ES-I3 (cell line): ENCODE results near the gene ABHD10.

Experiments
- H3K36me3 ChIP-seq: 2 replicates; pipeline ENCODE4 v1.6.1; 2013; ENCODE audit warnings: mild to moderate bottlenecking, low read length, control low read depth, moderate library complexity; ENCODE audit not compliant: insufficient read depth
- H3K4me1 ChIP-seq: 2 replicates; pipeline ENCODE4 v1.6.1; 2013; ENCODE audit warnings: mild to moderate bottlenecking, control low read depth, low read length; ENCODE audit not compliant: insufficient read depth
- H3K9ac ChIP-seq: 2 replicates; pipeline ENCODE4 v1.6.1; 2013; ENCODE audit warnings: low read depth, mild to moderate bottlenecking, low read length, moderate library complexity
- H3K9me3 ChIP-seq: 2 replicates; pipeline ENCODE4 v1.6.1; 2013; ENCODE audit warnings: mild to moderate bottlenecking, low read length, moderate library complexity; ENCODE audit not compliant: control insufficient read depth, insufficient read depth

Gene ABHD10

GRCh38 chr3:112000966-112001365, 22.1 kb downstream of the ABHD10 start:
- Histone ChIP-seq H3K9ac (no peak overlapping the region), H3K4me1 (peaks cover 17% of the 10 kb centered on the region), H3K36me3 (no peaks in the 10 kb centered on the region), H3K9me3 (no peaks in the 10 kb centered on the region)

- peaks cover 17% of the 10 kb centered on the region for H3K4me1 ChIP-seq
- H3K9ac ChIP-seq, result no peak overlapping the region
- no peaks in the 10 kb centered on the region for H3K9me3 ChIP-seq
- no peaks in the 10 kb centered on the region for H3K36me3 ChIP-seq
These were observed 22.7 kb downstream of the ABHD10 start for GRCh38 chr3:112001526-112001925.

- H3K36me3 ChIP-seq, result no peaks in the 10 kb centered on the region
- peaks cover 17% of the 10 kb centered on the region for H3K4me1 ChIP-seq
- no peaks in the 10 kb centered on the region for H3K9me3 ChIP-seq
- H3K9ac ChIP-seq, result no peak overlapping the region
These were observed 23.5 kb downstream of the ABHD10 start for GRCh38 chr3:112002096-112002971.

GRCh38 chr3:112003321-112004080, 24.7 kb downstream of the ABHD10 start:
- H3K4me1 ChIP-seq, result peaks cover 17% of the 10 kb centered on the region
- H3K36me3 ChIP-seq, result no peaks in the 10 kb centered on the region
- no peak overlapping the region for H3K9ac ChIP-seq
- no peaks in the 10 kb centered on the region for H3K9me3 ChIP-seq

- no peaks in the 10 kb centered on the region for H3K9me3 ChIP-seq
- no peak overlapping the region for H3K9ac ChIP-seq
- no peaks in the 10 kb centered on the region for H3K36me3 ChIP-seq
- H3K4me1 ChIP-seq, result peaks cover 17% of the 10 kb centered on the region
These were observed 25.4 kb downstream of the ABHD10 start for GRCh38 chr3:112004187-112004586.

- no peak overlapping the region for H3K9ac ChIP-seq
- H3K36me3 ChIP-seq, result no peaks in the 10 kb centered on the region
- no peaks in the 10 kb centered on the region for H3K9me3 ChIP-seq
- peaks cover 17% of the 10 kb centered on the region for H3K4me1 ChIP-seq
These were observed 25.8 kb downstream of the ABHD10 start for GRCh38 chr3:112004669-112005068.

- Histone ChIP-seq H3K4me1 (peaks cover 17% of the 10 kb centered on the region), H3K9me3 (no peaks in the 10 kb centered on the region), H3K36me3 (no peaks in the 10 kb centered on the region), H3K9ac (no peak overlapping the region)
These were observed 26.4 kb downstream of the ABHD10 start for GRCh38 chr3:112005091-112005672.

- Histone ChIP-seq H3K36me3 (no peaks in the 10 kb centered on the region), H3K9ac (no peak overlapping the region), H3K4me1 (no peaks in the 10 kb centered on the region), H3K9me3 (no peaks in the 10 kb centered on the region)
These were observed 28.8 kb downstream of the ABHD10 start for GRCh38 chr3:112007633-112008032.

- Histone ChIP-seq H3K4me1 (no peaks in the 10 kb centered on the region), H3K36me3 (no peaks in the 10 kb centered on the region), H3K9me3 (no peaks in the 10 kb centered on the region), H3K9ac (no peak overlapping the region)
These were observed 30.8 kb downstream of the ABHD10 start for GRCh38 chr3:112009670-112010069.

- no peaks in the 10 kb centered on the region for H3K9me3 ChIP-seq
- no peaks in the 10 kb centered on the region for H3K36me3 ChIP-seq
- no peaks in the 10 kb centered on the region for H3K4me1 ChIP-seq
- no peak overlapping the region for H3K9ac ChIP-seq
These were observed 31.8 kb downstream of the ABHD10 start for GRCh38 chr3:112010636-112011035.

GRCh38 chr3:112011376-112011940, 32.6 kb downstream of the ABHD10 start:
- Histone ChIP-seq H3K9ac (no peak overlapping the region), H3K4me1 (no peaks in the 10 kb centered on the region), H3K9me3 (no peaks in the 10 kb centered on the region), H3K36me3 (no peaks in the 10 kb centered on the region)

- no peaks in the 10 kb centered on the region for H3K4me1 ChIP-seq
- no peaks in the 10 kb centered on the region for H3K36me3 ChIP-seq
- no peaks in the 10 kb centered on the region for H3K9me3 ChIP-seq
- no peak overlapping the region for H3K9ac ChIP-seq
These were observed 33.6 kb downstream of the ABHD10 start for GRCh38 chr3:112012205-112012992.

- Histone ChIP-seq H3K4me1 (no peaks in the 10 kb centered on the region), H3K9me3 (no peaks in the 10 kb centered on the region), H3K9ac (no peak overlapping the region), H3K36me3 (no peaks in the 10 kb centered on the region)
These were observed 34.4 kb downstream of the ABHD10 start for GRCh38 chr3:112013058-112013783.
